ENCODE measurements around the gene ZBTB39.

GRCh38 chr12:57055824-57056223 lies 49.5 kb upstream of the ZBTB39 start:
- TF ChIP-seq CTCF (conservative IDR thresholded peaks at IDR 0.05; ENCODE audit: low read depth, low read length) (no peak), EZH2 (IDR thresholded peaks at IDR 0.05; ENCODE audit: low read length, unreplicated experiment) (no peak), EZH2phosphoT487 (IDR thresholded peaks at IDR 0.05; ENCODE audit: borderline replicate concordance, low read length) (no peak)
